Peyer's patch (tissue), 4 donors: ENCODE results near the gene MYL6B. TPM values are rescaled to one million over a fixed set of nuclear protein-coding genes. Genes with fewer than 3 reads are reported as not detected.

Experiments
- DNase-seq, 3 donors: peaks; one replicate each; pipeline ENCODE4 v3.0.0-alpha.2; 2017 to 2019
- H3K27ac ChIP-seq, 4 donors: fragments of 200-600 bp; sonication (generic); one replicate each; pipeline ENCODE4 v1.5.1; 2016 to 2019
- H3K27me3 ChIP-seq, 2 donors: fragments of 200-600 bp; sonication (generic); one replicate each; pipeline ENCODE4 v1.5.1; 2019
- H3K36me3 ChIP-seq, 3 donors: fragments of 200-600 bp; sonication (generic); one replicate each; pipeline ENCODE4 v1.5.1; 2016 to 2019
- H3K4me1 ChIP-seq, 4 donors: fragments of 200-600 bp; sonication (generic); one replicate each; pipeline ENCODE4 v1.5.1; 2016 to 2019
- H3K4me3 ChIP-seq, 4 donors: fragments of 200-600 bp; sonication (generic); 1 replicate in 3 of 4; 2 replicates in 1 of 4; pipeline ENCODE4 v1.5.1; 2016 to 2019; ENCODE audit warnings: mild to moderate bottlenecking in 1 of 4
- H3K9me3 ChIP-seq, 4 donors: fragments of 200-600 bp; sonication (generic); one replicate each; pipeline ENCODE4 v1.5.1; 2016 to 2019; ENCODE audit warnings: mild to moderate bottlenecking in 1 of 4
- POLR2A ChIP-seq, 2 donors: fragments of 450-650 bp; IDR thresholded peaks; one replicate each; pipeline ENCODE4 v1.5.1; 2017; ENCODE audit warnings: antibody characterized with exemption in 2 of 2, mild to moderate bottlenecking in 2 of 2, moderate library complexity in 2 of 2
- total RNA-seq, 4 donors: library from RNA; depleted of rRNA; stranded (reverse); fragments of >200 nt; gene quantifications; one replicate each; pipeline ENCODE4 v1.1.0, GENCODE V29; 2016
- TF ChIP-seq, protein P1 (sequence below), 6 experiments: fragments of 450-650 bp in 4 of 6; fragments of 200-600 bp in 2 of 6; sonication (generic) in 1 of 6; IDR thresholded peaks; one replicate each; pipeline ENCODE4 v1.5.1; 2017 to 2019; ENCODE audit warnings: antibody characterized with exemption in 6 of 6, mild to moderate bottlenecking in 3 of 6, moderate library complexity in 1 of 6

Gene MYL6B
- total RNA-seq, 4 donors from 2014 or later: 16.0 to 46.2 (median 21.3) TPM

GRCh38 chr12:56163533-56164344 is 11.4 kb downstream of the MYL6B start:
- DNase-seq: no peak
- no peaks in the 10 kb centered on the region for H3K27me3 ChIP-seq
- H3K9me3 ChIP-seq: no peaks in the 10 kb centered on the region
- peaks cover 4 to 33% (median 19%) of the 10 kb centered on the region in 4 donors for H3K4me1 ChIP-seq
- no peak overlapping the region for H3K4me3 ChIP-seq
- H3K27ac ChIP-seq: no peak overlapping the region
- H3K36me3 ChIP-seq: peaks cover 0 to 93% (median 0%) of the 10 kb centered on the region in 3 donors
- TF ChIP-seq, protein P1, sequence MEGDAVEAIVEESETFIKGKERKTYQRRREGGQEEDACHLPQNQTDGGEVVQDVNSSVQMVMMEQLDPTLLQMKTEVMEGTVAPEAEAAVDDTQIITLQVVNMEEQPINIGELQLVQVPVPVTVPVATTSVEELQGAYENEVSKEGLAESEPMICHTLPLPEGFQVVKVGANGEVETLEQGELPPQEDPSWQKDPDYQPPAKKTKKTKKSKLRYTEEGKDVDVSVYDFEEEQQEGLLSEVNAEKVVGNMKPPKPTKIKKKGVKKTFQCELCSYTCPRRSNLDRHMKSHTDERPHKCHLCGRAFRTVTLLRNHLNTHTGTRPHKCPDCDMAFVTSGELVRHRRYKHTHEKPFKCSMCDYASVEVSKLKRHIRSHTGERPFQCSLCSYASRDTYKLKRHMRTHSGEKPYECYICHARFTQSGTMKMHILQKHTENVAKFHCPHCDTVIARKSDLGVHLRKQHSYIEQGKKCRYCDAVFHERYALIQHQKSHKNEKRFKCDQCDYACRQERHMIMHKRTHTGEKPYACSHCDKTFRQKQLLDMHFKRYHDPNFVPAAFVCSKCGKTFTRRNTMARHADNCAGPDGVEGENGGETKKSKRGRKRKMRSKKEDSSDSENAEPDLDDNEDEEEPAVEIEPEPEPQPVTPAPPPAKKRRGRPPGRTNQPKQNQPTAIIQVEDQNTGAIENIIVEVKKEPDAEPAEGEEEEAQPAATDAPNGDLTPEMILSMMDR (IDR thresholded peaks at IDR 0.05): no peak
- no peak for TF ChIP-seq POLR2A (IDR thresholded peaks at IDR 0.05)

- no peak overlapping the region for H3K27ac ChIP-seq
- no peaks in the 10 kb centered on the region for H3K27me3 ChIP-seq
- TF ChIP-seq, protein P1 (IDR thresholded peaks at IDR 0.05): no peak
- no peak for TF ChIP-seq POLR2A (IDR thresholded peaks at IDR 0.05)
- H3K9me3 ChIP-seq: no peaks in the 10 kb centered on the region
- no peak overlapping the region for H3K4me3 ChIP-seq
- no peak for DNase-seq
- peaks cover 0 to 99% (median 0%) of the 10 kb centered on the region in 3 donors for H3K36me3 ChIP-seq
- peaks cover 4 to 33% (median 17%) of the 10 kb centered on the region in 4 donors for H3K4me1 ChIP-seq
These were observed 11.9 kb downstream of the MYL6B start for GRCh38 chr12:56164345-56164729.

DNA sequence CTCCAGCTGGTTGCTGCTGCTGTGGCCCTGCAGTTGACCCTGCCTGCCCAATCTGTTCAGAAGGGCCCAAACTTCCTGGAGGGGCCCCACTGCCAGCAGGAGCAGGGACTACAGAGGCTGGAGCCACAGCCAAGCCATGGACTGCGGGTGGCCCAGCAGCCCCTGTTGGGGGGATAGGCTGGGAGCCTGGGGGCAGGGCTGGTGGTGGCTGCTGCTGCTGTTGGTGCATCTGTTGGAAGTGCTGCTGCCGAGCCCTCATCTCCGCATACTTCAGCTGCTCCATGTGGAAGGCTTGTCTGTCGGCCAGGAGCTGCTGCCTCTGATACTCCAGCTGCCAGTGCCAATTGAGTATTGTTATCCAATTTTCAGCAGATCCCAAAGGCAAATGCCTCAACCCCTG is 13.0 kb downstream of the MYL6B start:
- H3K4me1 ChIP-seq: peaks cover 4 to 23% (median 6%) of the 10 kb centered on the region in 4 donors
- no peak for DNase-seq
- TF ChIP-seq POLR2A (IDR thresholded peaks at IDR 0.05): no peak
- H3K9me3 ChIP-seq: no peaks in the 10 kb centered on the region
- H3K4me3 ChIP-seq: no peak overlapping the region
- no peaks in the 10 kb centered on the region for H3K27me3 ChIP-seq
- peaks cover 0 to 100% (median 0%) of the 10 kb centered on the region in 3 donors for H3K36me3 ChIP-seq
- no peak overlapping the region for H3K27ac ChIP-seq

- Histone ChIP-seq H3K4me3 (no peak overlapping the region), H3K36me3 (peaks cover 0 to 100% (median 0%) of the 10 kb centered on the region in 3 donors), H3K27me3 (no peaks in the 10 kb centered on the region), H3K4me1 (no peaks in the 10 kb centered on the region), H3K27ac (no peak overlapping the region), H3K9me3 (no peaks in the 10 kb centered on the region)
- no peak for TF ChIP-seq POLR2A (IDR thresholded peaks at IDR 0.05)
- TF ChIP-seq, protein P1 (IDR thresholded peaks at IDR 0.05): no peak
- no peak for DNase-seq
These were observed 16.9 kb downstream of the MYL6B start for GRCh38 chr12:56169229-56169759.

- H3K9me3 ChIP-seq: no peaks in the 10 kb centered on the region
- no peak for DNase-seq
- no peak overlapping the region for H3K4me3 ChIP-seq
- no peaks in the 10 kb centered on the region for H3K27me3 ChIP-seq
- H3K4me1 ChIP-seq: no peaks in the 10 kb centered on the region
- H3K36me3 ChIP-seq: peaks cover 0 to 100% (median 2%) of the 10 kb centered on the region in 3 donors
- no peak overlapping the region for H3K27ac ChIP-seq
- TF ChIP-seq POLR2A (IDR thresholded peaks at IDR 0.05): no peak
- TF ChIP-seq, protein P1 (IDR thresholded peaks at IDR 0.05): no peak
These were observed 20.5 kb downstream of the MYL6B start for GRCh38 chr12:56172839-56173238.

GRCh38 chr12:56178347-56178746 is 26.0 kb downstream of the MYL6B start:
- DNase-seq: no peak
- H3K4me3 ChIP-seq: no peak overlapping the region
- H3K27ac ChIP-seq: no peak overlapping the region
- H3K9me3 ChIP-seq: no peaks in the 10 kb centered on the region
- H3K27me3 ChIP-seq: no peaks in the 10 kb centered on the region
- H3K4me1 ChIP-seq: no peaks in the 10 kb centered on the region
- no peak for TF ChIP-seq POLR2A (IDR thresholded peaks at IDR 0.05)
- TF ChIP-seq, protein P1 (IDR thresholded peaks at IDR 0.05): no peak
- peaks cover 0 to 98% (median 5%) of the 10 kb centered on the region in 3 donors for H3K36me3 ChIP-seq
